AG04450 (cell line): Measurements from ENCODE around the gene SEMA6D. TPM values are rescaled to one million over a fixed set of nuclear protein-coding genes. Genes with fewer than 3 reads are reported as not detected.

Source experiments
- CTCF ChIA-PET: fragments of 300-600, 350-600 bp; formaldehyde crosslinking; extraction: SDS; loops from one replicate; lab custom pipeline; 2022; ENCODE audit warnings: antibody characterized with exemption, inconsistent platforms; lab: Charles Lee
- POLR2A ChIA-PET: fragments of 350-600 bp; formaldehyde crosslinking; extraction: SDS; loops from one replicate; lab custom pipeline; 2021; ENCODE audit warnings: antibody characterized with exemption, inconsistent platforms; lab: Yijun Ruan, JAX
- DNase-seq: peaks from one replicate; pipeline ENCODE4 v3.0.0-alpha.2; 2011; ENCODE audit warnings: low read depth, low spot score
- H3K27ac ChIP-seq: one replicate; pipeline ENCODE4 v1.5.1; 2012; ENCODE audit warnings: low read depth, low read length, control low read depth
- H3K27me3 ChIP-seq: one replicate; pipeline ENCODE4 v1.6.0; 2012; ENCODE audit warnings: low read length; ENCODE audit not compliant: control insufficient read depth, insufficient read depth
- H3K4me3 ChIP-seq: 2 replicates; pipeline ENCODE4 v1.5.1; 2011; ENCODE audit warnings: mild to moderate bottlenecking, low read depth, low read length, control low read depth
- H3K9me3 ChIP-seq: 2 replicates; pipeline ENCODE4 v1.5.1; 2012; ENCODE audit warnings: low read length; ENCODE audit not compliant: control insufficient read depth, insufficient read depth
- CTCF ChIP-seq: IDR thresholded peaks from 2 replicates; pipeline ENCODE4 v1.5.1; 2011; ENCODE audit warnings: low read depth, low read length, control low read depth, inconsistent platforms
- polyA plus RNA-seq: library from polyadenylated mRNA; depleted of rRNA; stranded (reverse); fragments of >200 nt; gene quantifications from 2 replicates; pipeline ENCODE4 v1.2.3, GENCODE V29; 2011

SEMA6D gene
- polyA plus RNA-seq, 1 experiment, result 10.7 TPM

- Histone ChIP-seq H3K4me3 (no peak overlapping the region), H3K27ac (no peak overlapping the region), H3K9me3 (no peaks in the 10 kb centered on the region), H3K27me3 (no peaks in the 10 kb centered on the region)
- no peak for DNase-seq
- CTCF ChIA-PET, result no interaction called here
- no peak for TF ChIP-seq CTCF
- POLR2A ChIA-PET, result interaction anchor here (0.7 kb wide), 1 partner anchor 9 kb away, joined by 3 read pairs; no protein-coding TSS in a partner anchor
Measured at GRCh38 chr15:47796830-47797229, 79.5 kb downstream of the SEMA6D start.

- DNase-seq, result no peak
- ChIA-PET POLR2A (no interaction called here), CTCF (interaction anchor here (1.4 kb wide), 1 partner anchor 90 kb away, joined by 3 read pairs; no protein-coding TSS in a partner anchor)
- no peaks in the 10 kb centered on the region for H3K9me3 ChIP-seq
- no peak overlapping the region for H3K27ac ChIP-seq
- no peak overlapping the region for H3K4me3 ChIP-seq
- no peaks in the 10 kb centered on the region for H3K27me3 ChIP-seq
- no peak for TF ChIP-seq CTCF
Measured at GRCh38 chr15:47801522-47801921, 84.2 kb downstream of the SEMA6D start.

GRCh38 chr15:47802216-47802615 lies 84.9 kb downstream of the SEMA6D start:
- CTCF ChIA-PET, result interaction anchor here (1.4 kb wide), 1 partner anchor 90 kb away, joined by 3 read pairs; no protein-coding TSS in a partner anchor
- Histone ChIP-seq H3K27ac (no peak overlapping the region), H3K27me3 (no peaks in the 10 kb centered on the region), H3K4me3 (no peak overlapping the region), H3K9me3 (no peaks in the 10 kb centered on the region)
- POLR2A ChIA-PET, result no interaction called here
- DNase-seq, result no peak
- TF ChIP-seq CTCF, result no peak

DNA sequence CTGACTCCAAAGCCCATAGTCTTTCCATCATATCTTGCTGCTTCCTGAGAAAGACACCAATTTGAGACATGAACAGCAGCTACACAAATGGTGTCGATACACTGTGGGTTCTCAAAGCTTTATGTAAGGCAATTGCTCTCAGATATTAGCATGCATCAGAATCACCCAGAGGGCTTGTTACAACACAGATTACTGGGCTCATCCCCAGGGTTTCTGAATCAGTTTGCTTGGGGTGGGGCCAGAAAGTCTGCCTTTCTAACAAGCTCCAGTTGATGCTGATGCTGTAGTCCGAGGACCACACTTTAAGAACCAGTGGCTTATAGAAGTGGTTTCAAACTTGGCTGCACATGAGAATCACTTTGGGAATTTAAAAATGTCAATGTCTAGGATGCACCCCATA lies 86.5 kb downstream of the SEMA6D start:
- ChIA-PET POLR2A (no interaction called here), CTCF (no interaction called here)
- Histone ChIP-seq H3K4me3 (no peak overlapping the region), H3K27me3 (no peaks in the 10 kb centered on the region), H3K27ac (no peak overlapping the region), H3K9me3 (no peaks in the 10 kb centered on the region)
- no peak for TF ChIP-seq CTCF
- no peak for DNase-seq

- TF ChIP-seq CTCF, result no peak
- POLR2A ChIA-PET, result no interaction called here
Measured at GRCh38 chr15:47804733-47805132, 87.4 kb downstream of the SEMA6D start.

More at GRCh38 chr15:47804733-47805132, 87.4 kb downstream of the SEMA6D start:
- no peak for DNase-seq
- H3K4me3 ChIP-seq, result no peak overlapping the region
- H3K9me3 ChIP-seq, result no peaks in the 10 kb centered on the region
- no peaks in the 10 kb centered on the region for H3K27me3 ChIP-seq
- CTCF ChIA-PET, result no interaction called here
- no peak overlapping the region for H3K27ac ChIP-seq
